ENCODE measurements around the gene GCA. TPM values are rescaled to one million over a fixed set of nuclear protein-coding genes. Genes with fewer than 3 reads are reported as not detected.

GCA gene
- total and polyA plus RNA-seq, 4 donors: 9.7 to 45.2 (median 18.1) TPM

- WGBS: 95% methylated on average over 3 of the region's 3 CpGs
- peaks cover 2 to 7% (median 4%) of the 10 kb centered on the region in 4 donors for H3K36me3 ChIP-seq (ENCODE audit: control insufficient read depth in 4 of 4, insufficient read depth in 3 of 4, low read depth in 1 of 4, low read length in 3 of 4)
- no peak overlapping the region for H3K27ac ChIP-seq (ENCODE audit: low read depth in 1 of 2, low read length in 2 of 2)
- no peak overlapping the region for H3K4me3 ChIP-seq (ENCODE audit: low read depth in 1 of 3, low read length in 3 of 3)
- DNase-seq (ENCODE audit: low spot score): no peak
- H3K9me3 ChIP-seq (ENCODE audit: control insufficient read depth in 4 of 4, low read length in 3 of 4): no peaks in the 10 kb centered on the region
- peaks cover 0 to 11% (median 3%) of the 10 kb centered on the region in 4 donors for H3K4me1 ChIP-seq (ENCODE audit: control insufficient read depth in 4 of 4, insufficient read depth in 4 of 4, low read length in 3 of 4)
- H3K27me3 ChIP-seq (ENCODE audit: control insufficient read depth in 4 of 4, insufficient read depth in 4 of 4, low read length in 3 of 4): no peaks in the 10 kb centered on the region
- TF ChIP-seq FOXA2 (IDR thresholded peaks at IDR 0.05) (no peak), JUND (IDR thresholded peaks at IDR 0.05) (no peak), YY1 (IDR thresholded peaks at IDR 0.05) (no peak), RAD21 (IDR thresholded peaks at IDR 0.05) (no peak), REST (IDR thresholded peaks at IDR 0.05) (no peak), GABPA (IDR thresholded peaks at IDR 0.05 in 1 of 2, conservative IDR thresholded peaks at IDR 0.05 in 1 of 2) (no peak), RXRA (IDR thresholded peaks at IDR 0.05) (no peak), FOXA1 (IDR thresholded peaks at IDR 0.05) (no peak), SP1 (IDR thresholded peaks at IDR 0.05) (no peak)
- no peak overlapping the region for H3K9ac ChIP-seq (ENCODE audit: low read depth in 1 of 2, low read length in 2 of 2)
Measured at GRCh38 chr2:162305901-162306300, 38.0 kb upstream of the GCA start.

- TF ChIP-seq MAX (IDR thresholded peaks at IDR 0.05) (no peak), REST (IDR thresholded peaks at IDR 0.05) (no peak), JUND (IDR thresholded peaks at IDR 0.05) (no peak), FOXA2 (IDR thresholded peaks at IDR 0.05) (no peak), EGR1 (IDR thresholded peaks at IDR 0.05; ENCODE audit: low read depth in 2 of 2) (no peak), HNF4A (conservative IDR thresholded peaks at IDR 0.05) (no peak), SP1 (IDR thresholded peaks at IDR 0.05) (no peak), TAF1 (conservative IDR thresholded peaks at IDR 0.05) (no peak), YY1 (IDR thresholded peaks at IDR 0.05) (no peak), RXRA (IDR thresholded peaks at IDR 0.05) (no peak), HNF4G (IDR thresholded peaks at IDR 0.05) (no peak), ZBTB33 (IDR thresholded peaks at IDR 0.05) (no peak), NR2F2 (IDR thresholded peaks at IDR 0.05) (no peak), ATF3 (IDR thresholded peaks at IDR 0.05) (no peak), RAD21 (IDR thresholded peaks at IDR 0.05) (no peak), CTCF (IDR thresholded peaks at IDR 0.05; ENCODE audit: low read depth, low read length, missing input control) (no peak), FOXA1 (IDR thresholded peaks at IDR 0.05) (no peak)
- no peak overlapping the region for H3K9ac ChIP-seq (ENCODE audit: low read depth in 1 of 2, low read length in 2 of 2)
- no peaks in the 10 kb centered on the region for H3K9me3 ChIP-seq (ENCODE audit: control insufficient read depth in 4 of 4, low read length in 3 of 4)
- DNase-seq (ENCODE audit: low spot score): no peak
- no peak overlapping the region for H3K27ac ChIP-seq (ENCODE audit: low read depth in 1 of 2, low read length in 2 of 2)
- H3K27me3 ChIP-seq (ENCODE audit: control insufficient read depth in 4 of 4, insufficient read depth in 4 of 4, low read length in 3 of 4): no peaks in the 10 kb centered on the region
- WGBS: 82% methylated on average over 3 of the region's 3 CpGs
- H3K4me1 ChIP-seq (ENCODE audit: control insufficient read depth in 4 of 4, insufficient read depth in 4 of 4, low read length in 3 of 4): no peaks in the 10 kb centered on the region
- peaks cover 2 to 7% (median 4%) of the 10 kb centered on the region in 4 donors for H3K36me3 ChIP-seq (ENCODE audit: control insufficient read depth in 4 of 4, insufficient read depth in 3 of 4, low read depth in 1 of 4, low read length in 3 of 4)
- no peak overlapping the region for H3K4me3 ChIP-seq (ENCODE audit: low read depth in 1 of 3, low read length in 3 of 3)
Measured at GRCh38 chr2:162308747-162309503, 35.0 kb upstream of the GCA start.

Measured in liver (tissue), 9 donors.